ENCODE measurements around the gene DOK6. TPM values are rescaled to one million over a fixed set of nuclear protein-coding genes. Genes with fewer than 3 reads are reported as not detected.

Gene DOK6
- total and polyA plus RNA-seq, 2 of the 13 experiments (the other 11 are each of a cell fraction or from before 2014, with no cell fraction given) = 17.0 to 17.2 TPM

DNA sequence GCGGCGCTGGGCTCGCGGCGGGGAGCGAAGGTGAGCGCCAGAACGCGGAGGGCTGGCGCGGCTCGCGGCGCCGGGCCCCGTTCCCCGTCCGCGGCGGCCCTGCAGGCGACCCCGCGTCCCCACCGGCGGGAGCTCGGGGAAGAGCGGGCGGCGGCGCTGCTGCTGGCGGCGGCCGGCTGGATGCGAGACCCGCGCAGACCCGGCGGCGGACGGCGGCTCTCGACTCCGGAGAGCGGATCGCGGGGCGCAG is 213 bp downstream of the DOK6 start:
- FAIRE-seq (no peak), DNase-seq (ENCODE audit: low spot score) (no peak), ATAC-seq (peak; percentile 42)
- TF ChIP-seq, protein P1, sequence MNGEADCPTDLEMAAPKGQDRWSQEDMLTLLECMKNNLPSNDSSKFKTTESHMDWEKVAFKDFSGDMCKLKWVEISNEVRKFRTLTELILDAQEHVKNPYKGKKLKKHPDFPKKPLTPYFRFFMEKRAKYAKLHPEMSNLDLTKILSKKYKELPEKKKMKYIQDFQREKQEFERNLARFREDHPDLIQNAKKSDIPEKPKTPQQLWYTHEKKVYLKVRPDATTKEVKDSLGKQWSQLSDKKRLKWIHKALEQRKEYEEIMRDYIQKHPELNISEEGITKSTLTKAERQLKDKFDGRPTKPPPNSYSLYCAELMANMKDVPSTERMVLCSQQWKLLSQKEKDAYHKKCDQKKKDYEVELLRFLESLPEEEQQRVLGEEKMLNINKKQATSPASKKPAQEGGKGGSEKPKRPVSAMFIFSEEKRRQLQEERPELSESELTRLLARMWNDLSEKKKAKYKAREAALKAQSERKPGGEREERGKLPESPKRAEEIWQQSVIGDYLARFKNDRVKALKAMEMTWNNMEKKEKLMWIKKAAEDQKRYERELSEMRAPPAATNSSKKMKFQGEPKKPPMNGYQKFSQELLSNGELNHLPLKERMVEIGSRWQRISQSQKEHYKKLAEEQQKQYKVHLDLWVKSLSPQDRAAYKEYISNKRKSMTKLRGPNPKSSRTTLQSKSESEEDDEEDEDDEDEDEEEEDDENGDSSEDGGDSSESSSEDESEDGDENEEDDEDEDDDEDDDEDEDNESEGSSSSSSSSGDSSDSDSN (CRISPR knock-in tag; IDR thresholded peaks at IDR 0.05) = peak; percentile 61; the same call in 1 of the 2 replicates
- TF ChIP-seq ZNF451 (CRISPR knock-in tag; IDR thresholded peaks at IDR 0.05) (no peak), PLRG1 (conservative IDR thresholded peaks at IDR 0.05) (no peak), TAF15 (IDR thresholded peaks at IDR 0.05; ENCODE audit: low read depth, low read length, poor library complexity, severe bottlenecking) (peak; percentile 6), PAF1 (CRISPR knock-in tag; IDR thresholded peaks at IDR 0.05) (no peak), NCOA2 (CRISPR knock-in tag; IDR thresholded peaks at IDR 0.05) (no peak), SKI (IDR thresholded peaks at IDR 0.05; ENCODE audit: partially characterized antibody) (peak; percentile 16), ZNF350 (CRISPR knock-in tag; IDR thresholded peaks at IDR 0.05; ENCODE audit: borderline replicate concordance, low read depth) (no peak), ATF3 (CRISPR knock-in tag; IDR thresholded peaks at IDR 0.05) (no peak), YY1 (IDR thresholded peaks at IDR 0.05; ENCODE audit: insufficient read depth, insufficient replicate concordance, low read depth, low read length) (peak; percentile 42), ZNF775 (CRISPR knock-in tag; IDR thresholded peaks at IDR 0.05; ENCODE audit: borderline replicate concordance) (no peak), WIZ (CRISPR knock-in tag; IDR thresholded peaks at IDR 0.05) (no peak)
- H2AFZ ChIP-seq (ENCODE audit: low read length) = no peak overlapping the region
- POLR2A ChIA-PET = interaction anchor here (1.4 kb wide), 1 partner anchor 43 kb away, joined by 6 read pairs; no protein-coding TSS in a partner anchor
- no peaks in the 10 kb centered on the region for H3K9me3 ChIP-seq (ENCODE audit: low read length)
- H3K4me2 ChIP-seq (ENCODE audit: low read depth, low read length) = peak overlapping the region; percentile 98
- peak overlapping the region; percentile 55 for H3K27ac ChIP-seq (ENCODE audit: extremely low read length, insufficient read depth, low read length)
- in situ Hi-C loops (cut with HindIII; ENCODE audit: extremely low pct_ligation_motif_present, low pct_unique_long_range_greater_than_20kb) = no loop called here
- peak overlapping the region; percentile 71 to 83 (median 82) for H3K4me3 ChIP-seq (replicated peaks in 1 of 3; ENCODE audit: insufficient read depth in 1 of 3, low read depth in 2 of 3, low read length in 3 of 3)
- CTCF ChIA-PET (ENCODE audit: low intra/inter-chr PET ratio, low total read pairs) = no interaction called here
- peak overlapping the region; percentile 74 for H3K9ac ChIP-seq (ENCODE audit: insufficient read depth, low read depth, low read length)
- peaks cover 0 to 4% of the 10 kb centered on the region in 2 experiments; a peak in 3 of 5 replicates for H3K27me3 ChIP-seq (ENCODE audit: control insufficient read depth in 1 of 2, insufficient read depth in 2 of 2, low read length in 2 of 2)
- H3K79me2 ChIP-seq (ENCODE audit: insufficient read depth, low read length) = peaks cover 32% of the 10 kb centered on the region
- intact Hi-C loops (cut with micrococcal nuclease; ENCODE audit: unreplicated experiment) = loop anchor here (2.0 to 10.0 kb wide), 6 partner anchors 42 to 671 kb away; no protein-coding TSS in a partner anchor
- no CpG with 5 or more reads among the region's 47 CpGs for WGBS (ENCODE audit: low lambda C conversion rate)
- no peaks in the 10 kb centered on the region for H3K36me3 ChIP-seq (replicated peaks in 1 of 2; ENCODE audit: control insufficient read depth in 1 of 2, insufficient read depth in 2 of 2, low read length in 2 of 2)
- no TSS peak for BruUV-seq (replicated peaks)
- peaks cover 45% of the 10 kb centered on the region for H3K4me1 ChIP-seq (ENCODE audit: insufficient read depth, low read length)
- no peaks in the 10 kb centered on the region for H4K20me1 ChIP-seq (ENCODE audit: insufficient read depth, low read length)
